HG02970 (cell line): ENCODE data around the gene SLC66A2.

ENCODE experiments used
- ATAC-seq: cut with Tn5 transposase; IDR thresholded peaks from one replicate; pipeline ENCODE4 v1.9.1; 2021; ENCODE audit warnings: mild to moderate bottlenecking, moderate library complexity, moderate number of reproducible peaks; ENCODE audit not compliant: unreplicated experiment, low FRiP score

Gene SLC66A2

DNA sequence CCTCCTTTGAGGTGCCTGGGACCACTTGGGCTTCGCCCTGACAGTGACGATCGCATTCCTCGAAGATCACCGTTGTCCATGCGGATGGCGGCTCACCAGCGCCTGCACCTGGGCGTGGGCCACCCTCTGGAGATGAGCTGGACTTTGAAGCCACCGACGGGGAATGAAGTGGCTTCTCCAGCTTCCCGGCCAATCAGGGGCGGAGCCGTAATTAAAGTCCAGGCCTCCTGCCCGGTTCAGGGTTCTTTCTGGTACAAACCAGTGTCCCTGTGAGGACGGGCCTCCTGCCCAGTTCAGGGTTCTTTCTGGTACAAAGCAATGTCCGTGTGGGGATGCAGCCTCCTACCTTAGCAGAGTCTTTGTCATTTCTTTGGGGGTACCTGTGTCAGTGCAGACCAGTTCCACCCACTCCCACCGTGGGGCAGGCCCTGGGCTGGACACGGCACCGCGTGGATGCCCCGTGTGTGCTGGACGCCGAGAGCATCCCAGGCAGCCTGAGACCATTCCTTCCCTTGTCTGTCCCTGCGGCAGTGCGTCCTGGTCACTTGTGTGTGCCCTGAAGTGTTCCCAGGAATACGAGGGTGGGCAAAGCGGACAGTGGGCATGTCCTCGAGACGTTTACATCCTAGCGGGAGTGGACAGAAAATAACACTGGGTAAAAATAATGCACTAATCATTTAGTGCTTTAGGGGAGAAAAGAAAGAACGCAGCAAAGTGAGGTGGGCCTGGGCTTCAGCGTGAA, 98.7 kb downstream of the SLC66A2 start:
- no peak for ATAC-seq
